Medulla oblongata (tissue), 1 donor: ENCODE measurements around the gene RHBDF1.

Experiments
- DNase-seq: peaks from one replicate; pipeline ENCODE4 v3.0.0-alpha.2; 2015; ENCODE audit errors: extremely low spot score

Gene RHBDF1

GRCh38 chr16:75580-76501, 3.4 kb upstream of the RHBDF1 start:
- no peak for DNase-seq

- no peak for DNase-seq
Measured at GRCh38 chr16:74747-75334, 2.4 kb upstream of the RHBDF1 start.

- no peak for DNase-seq
Measured at GRCh38 chr16:74051-74746, 1.8 kb upstream of the RHBDF1 start.

DNA sequence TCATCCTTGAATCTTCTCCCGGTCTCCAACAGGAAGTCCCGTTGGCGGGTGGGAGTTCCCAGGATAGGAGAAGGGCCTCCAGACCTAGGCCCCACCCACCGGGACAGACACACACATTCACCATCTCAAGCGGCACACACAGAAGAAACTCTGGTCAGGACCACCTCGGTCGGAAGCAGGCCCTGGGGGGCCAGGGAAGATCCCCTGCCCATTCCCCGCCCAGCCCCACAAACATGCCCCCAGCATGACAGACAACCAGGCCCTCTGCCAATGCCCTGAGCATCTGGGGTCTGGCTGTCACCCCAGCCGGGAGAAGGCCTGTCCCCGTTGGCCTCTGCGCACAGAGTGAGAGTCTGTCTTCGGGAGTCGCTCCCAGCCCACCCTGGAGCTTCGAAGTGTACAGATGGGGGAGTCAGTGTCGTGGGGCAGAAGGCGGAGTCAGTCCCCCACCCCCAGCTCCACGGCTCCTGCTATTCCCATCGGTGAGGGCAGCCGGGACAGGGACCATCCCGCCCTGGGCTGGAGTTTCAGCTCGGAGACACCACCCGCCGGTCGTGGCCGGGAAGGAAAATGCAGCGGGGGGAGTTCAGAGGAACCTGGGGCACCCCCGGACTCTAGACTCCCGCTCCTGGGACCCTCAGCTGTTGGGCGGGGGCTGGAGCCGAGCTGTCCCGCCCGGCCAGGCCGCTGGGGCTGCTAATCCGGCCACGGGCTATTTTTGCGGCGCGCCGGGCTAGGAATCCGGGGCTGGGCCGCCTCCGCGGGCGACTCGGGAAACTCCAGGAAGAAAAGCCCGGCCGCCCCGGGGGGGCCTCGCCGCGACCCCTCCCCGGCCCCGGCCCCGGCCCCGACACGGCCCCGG, 660 bp downstream of the RHBDF1 start:
- DNase-seq, result peak; percentile 55

DNA sequence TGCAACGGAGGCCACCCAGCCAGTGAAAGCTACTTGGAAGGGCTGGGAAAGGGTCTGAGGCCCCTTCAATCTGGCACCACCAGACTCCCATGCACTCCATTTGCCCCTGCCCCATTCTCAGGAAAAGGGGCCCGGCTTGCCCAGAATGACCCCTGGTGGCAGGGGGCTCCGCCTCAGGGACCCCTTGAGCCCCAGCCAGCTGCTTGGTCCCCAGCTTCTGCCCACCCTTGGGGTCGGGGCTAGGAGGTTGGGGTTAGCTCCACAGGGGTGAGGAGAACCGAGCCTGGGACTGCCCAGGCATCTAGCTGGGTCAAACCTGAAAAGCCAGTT, 1.3 kb downstream of the RHBDF1 start:
- DNase-seq, result no peak

GRCh38 chr16:69181-69580, 3.2 kb downstream of the RHBDF1 start:
- DNase-seq, result no peak

DNA sequence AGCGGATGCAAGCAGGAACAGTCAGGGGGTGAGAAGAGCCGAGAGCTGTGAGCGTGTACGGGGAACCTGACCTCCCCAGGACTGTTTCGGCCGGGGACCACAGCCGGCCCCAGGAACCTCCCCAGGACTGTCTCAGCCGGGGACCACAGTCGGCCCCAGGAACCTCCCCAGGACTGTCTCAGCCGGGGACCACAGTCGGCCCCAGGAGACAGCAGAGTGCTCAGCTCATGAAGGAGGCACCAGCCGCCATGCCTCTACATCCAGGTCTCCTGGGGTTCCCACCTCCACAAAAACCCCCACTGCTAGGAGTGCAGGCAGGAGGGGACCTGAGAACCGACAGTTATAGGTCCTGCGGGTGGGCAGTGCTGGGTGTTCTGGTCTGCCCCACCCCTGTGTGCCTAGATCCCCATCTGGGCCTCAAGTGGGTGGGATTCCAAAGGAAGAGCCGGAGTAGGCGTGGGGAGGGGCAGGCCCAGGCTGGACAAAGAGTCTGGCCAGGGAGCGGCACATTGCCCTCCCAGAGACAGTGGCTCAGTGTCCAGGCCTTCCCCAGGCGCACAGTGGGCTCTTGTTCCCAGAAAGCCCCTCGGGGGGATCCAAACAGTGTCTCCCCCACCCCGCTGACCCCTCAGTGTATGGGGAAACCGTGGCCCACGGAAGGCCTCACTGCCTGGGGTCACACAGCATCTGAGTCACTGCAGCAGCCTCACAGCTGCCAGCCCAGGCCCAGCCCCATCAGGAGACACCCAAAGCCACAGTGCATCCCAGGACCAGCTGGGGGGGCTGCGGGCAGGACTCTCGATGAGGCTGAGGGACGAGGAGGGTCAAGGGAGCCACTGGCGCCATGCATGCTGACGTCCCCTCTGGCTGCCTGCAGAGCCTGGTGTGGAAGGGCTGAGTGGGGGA, 4.3 kb downstream of the RHBDF1 start:
- peak; percentile 62 for DNase-seq

GRCh38 chr16:67183-67791, 5.1 kb downstream of the RHBDF1 start:
- DNase-seq, result peak; percentile 60

GRCh38 chr16:66309-67182, 5.9 kb downstream of the RHBDF1 start:
- DNase-seq, result no peak

- DNase-seq, result peak; percentile 90
Measured at GRCh38 chr16:65745-66144, 6.7 kb downstream of the RHBDF1 start.

DNA sequence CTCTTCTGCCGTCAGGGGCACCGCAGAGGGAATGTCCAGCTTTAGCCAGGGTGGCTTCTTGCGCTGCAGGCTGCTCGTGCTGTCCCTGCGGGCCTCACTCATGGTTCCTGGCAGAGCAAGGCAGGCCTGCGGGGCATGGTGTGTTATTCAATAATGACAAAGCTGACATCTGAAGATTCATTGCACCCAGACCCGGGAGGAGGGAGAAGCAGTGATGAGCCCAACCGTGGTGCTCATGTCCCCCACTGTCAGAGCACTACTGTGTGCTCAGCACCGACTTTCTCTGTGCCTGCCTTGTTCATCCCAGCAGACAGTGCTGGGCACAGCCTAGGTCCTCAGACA, 7.5 kb downstream of the RHBDF1 start:
- DNase-seq, result no peak

DNA sequence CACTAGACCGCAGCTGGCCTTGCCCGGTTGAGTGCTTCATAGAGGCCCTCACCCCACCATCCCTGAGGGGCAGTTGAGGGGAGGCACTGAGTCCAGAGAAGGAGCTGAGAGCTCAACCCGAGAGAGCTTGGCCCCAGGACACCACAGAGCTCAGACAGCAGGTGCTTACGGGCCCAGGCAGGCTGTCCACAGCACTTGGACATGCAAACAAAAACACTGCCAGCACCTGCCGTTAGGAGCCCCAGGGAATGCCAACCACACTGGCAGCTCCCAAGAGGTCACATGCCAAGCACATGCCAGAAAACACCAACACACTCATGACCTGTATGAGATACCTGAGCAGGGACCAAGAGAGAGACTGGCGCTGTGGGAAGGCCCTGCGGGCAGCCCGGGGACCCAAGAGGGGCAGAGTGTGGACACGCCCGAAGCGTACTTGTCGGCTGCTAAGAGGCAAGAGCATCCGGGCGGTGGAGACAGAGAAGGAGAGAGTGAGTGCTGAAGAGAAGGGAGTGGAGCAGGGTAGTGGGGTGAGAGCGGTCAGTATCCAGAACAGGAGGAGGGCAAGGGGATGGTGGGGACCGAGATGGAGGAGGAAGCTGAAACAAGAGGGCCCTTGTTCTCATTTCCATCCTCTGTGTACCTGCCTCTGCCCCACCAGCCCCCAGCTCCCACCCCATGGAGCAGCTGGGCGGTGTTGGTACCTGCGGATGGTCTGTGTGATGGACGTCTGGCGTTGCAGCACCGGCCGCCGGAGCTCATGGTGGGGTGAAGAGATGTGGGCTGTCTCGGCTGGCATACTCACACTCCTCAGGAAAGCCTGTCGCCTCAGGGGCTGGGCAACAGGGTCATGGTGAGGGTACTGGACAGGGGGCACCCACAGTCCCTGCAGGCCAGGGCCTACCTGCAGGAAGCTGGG, 8.2 kb downstream of the RHBDF1 start:
- no peak for DNase-seq

DNA sequence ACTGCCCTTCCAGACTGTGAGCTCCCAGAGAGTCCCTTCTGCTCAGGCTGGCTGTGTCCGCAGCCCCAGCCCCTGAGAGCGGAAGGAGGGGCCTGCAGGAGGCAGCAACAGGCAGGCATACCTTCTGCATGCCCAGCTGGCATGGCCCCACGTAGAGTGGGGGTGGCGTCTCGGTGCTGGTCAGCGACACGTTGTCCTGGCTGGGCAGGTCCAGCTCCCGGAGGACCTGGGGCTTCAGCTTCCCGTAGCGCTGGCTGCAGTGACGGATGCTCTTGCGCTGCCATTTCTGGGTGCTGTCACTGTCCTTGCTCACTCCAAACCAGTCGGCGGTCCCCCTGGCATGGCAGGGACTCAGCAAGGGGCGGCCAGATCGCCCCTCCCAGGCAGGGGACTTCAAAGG, 9.0 kb downstream of the RHBDF1 start:
- DNase-seq, result no peak

DNA sequence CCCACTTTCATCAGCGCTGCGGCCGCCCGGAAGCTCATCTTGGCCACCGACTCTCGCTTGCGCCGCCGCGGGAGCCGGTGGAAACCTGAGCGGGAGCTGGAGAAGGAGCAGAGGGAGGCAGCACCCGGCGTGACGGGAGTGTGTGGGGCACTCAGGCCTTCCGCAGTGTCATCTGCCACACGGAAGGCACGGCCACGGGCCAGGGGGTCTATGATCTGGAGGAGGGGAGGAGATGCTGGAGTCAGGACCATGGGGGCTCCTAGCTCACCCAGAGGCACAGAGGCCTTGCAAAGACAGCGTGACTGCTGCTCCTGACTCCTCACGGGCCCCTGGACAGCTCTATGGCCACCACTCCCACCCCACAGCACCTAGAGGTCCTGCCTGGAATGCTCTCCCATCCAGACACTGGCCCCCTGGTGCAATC, 9.5 kb downstream of the RHBDF1 start:
- DNase-seq, result no peak

- no peak for DNase-seq
Measured at GRCh38 chr16:62283-62967, 10.0 kb downstream of the RHBDF1 start.

DNA sequence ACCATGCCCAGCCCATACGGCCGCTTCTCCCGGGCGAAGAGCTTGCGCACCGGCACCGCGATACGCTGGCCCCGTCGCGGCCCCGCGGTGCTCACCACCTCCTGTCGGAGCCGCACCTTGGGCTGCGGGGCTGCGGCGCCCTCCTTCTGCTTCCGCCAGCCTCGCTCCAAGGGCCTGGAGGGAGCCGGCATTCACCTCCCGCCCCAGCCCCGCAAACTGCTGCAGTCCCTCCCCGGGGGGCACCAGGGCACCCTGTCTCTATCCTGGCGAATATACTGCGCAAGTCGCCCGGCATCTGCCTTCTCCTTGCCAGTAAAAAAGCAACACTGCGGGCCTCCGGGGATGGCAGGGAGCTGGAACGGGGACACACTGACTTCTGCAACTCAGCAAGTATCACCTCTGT, 10.6 kb downstream of the RHBDF1 start:
- no peak for DNase-seq

GRCh38 chr16:60929-61878, 11.2 kb downstream of the RHBDF1 start:
- DNase-seq, result no peak
